Stimulated activated CD8-positive, alpha-beta memory T cell treated with anti-CD3 and anti-CD28 coated beads, Interleukin-4, amount 100 ng/mL, for 48 hours (primary cell): ENCODE data around the gene PDE7B.
"Not testable (repeated sequence)": the region's sequence is repeated elsewhere in the genome, so short reads cannot be mapped to it uniquely, and the experiment has no call there.

ENCODE experiments used
- DNase-seq: peaks from one replicate; pipeline ENCODE4 v3.0.0-alpha.2; 2020

The PDE7B gene

GRCh38 chr6:136212608-136213007 is 361.1 kb downstream of the PDE7B start:
- DNase-seq: no peak

GRCh38 chr6:136213012-136213539 is 361.6 kb downstream of the PDE7B start:
- no peak for DNase-seq

- DNase-seq: no peak
Observed at GRCh38 chr6:136213853-136214252, 362.4 kb downstream of the PDE7B start.

- no peak for DNase-seq
Observed at GRCh38 chr6:136216503-136217401, 365.3 kb downstream of the PDE7B start.

- not testable (repeated sequence) for DNase-seq
Observed at GRCh38 chr6:136224974-136225373, 373.5 kb downstream of the PDE7B start.

- peak; percentile 49 for DNase-seq
Observed at GRCh38 chr6:136225496-136225895, 374.0 kb downstream of the PDE7B start.

- DNase-seq: peak; percentile 70
Observed at GRCh38 chr6:136226027-136226673, 374.6 kb downstream of the PDE7B start.

GRCh38 chr6:136226674-136227377 is 375.3 kb downstream of the PDE7B start:
- DNase-seq: no peak

- no peak for DNase-seq
Observed at GRCh38 chr6:136228814-136229213, 377.3 kb downstream of the PDE7B start.

- DNase-seq: no peak
Observed at GRCh38 chr6:136230219-136230853, 378.8 kb downstream of the PDE7B start.

- DNase-seq: no peak
Observed at GRCh38 chr6:136232701-136233100, 381.2 kb downstream of the PDE7B start.

GRCh38 chr6:136235233-136235564 is 383.7 kb downstream of the PDE7B start:
- no peak for DNase-seq

- DNase-seq: no peak
Observed at GRCh38 chr6:136236466-136237293, 385.2 kb downstream of the PDE7B start.

- DNase-seq: no peak
Observed at GRCh38 chr6:136244061-136244616, 392.6 kb downstream of the PDE7B start.
